IMR-90 (cell line): ENCODE results near the gene PIK3R4. TPM values are rescaled to one million over a fixed set of nuclear protein-coding genes. Genes with fewer than 3 reads are reported as not detected.

Experiments
- ATAC-seq: fragments of 200-7000 bp; cut with Tn5 transposase; 2 replicates; pipeline ENCODE4 v1.9.1; 2020; ENCODE audit warnings: low read depth, mild to moderate bottlenecking, moderate library complexity
- BruUV-seq: library from RNA; stranded (reverse); fragments of 400-500 nt; replicated peaks from 2 replicates; lab custom pipeline; 2021; lab: Mats Ljungman, UMichigan
- CTCF ChIA-PET: fragments of 300-600 bp; formaldehyde crosslinking; extraction: SDS; loops from one replicate; lab custom pipeline; 2021; ENCODE audit warnings: antibody characterized with exemption; lab: Yijun Ruan, JAX
- POLR2A ChIA-PET: fragments of 300-600 bp; sonication (Branson Sonifier 250); formaldehyde crosslinking; loops from one replicate; lab custom pipeline; 2022; ENCODE audit warnings: antibody characterized with exemption; ENCODE audit not compliant: unreplicated experiment; lab: Charles Lee
- DNase-seq: peaks from one replicate; pipeline ENCODE4 v3.0.0; 2013
- H2AFZ ChIP-seq: replicated peaks from 2 replicates; pipeline ENCODE3; 2013; ENCODE audit warnings: low read length, mild to moderate bottlenecking; ENCODE audit not compliant: poor library complexity
- H2AK5ac ChIP-seq: 2 replicates; pipeline ENCODE4 v1.6.1; 2013; ENCODE audit warnings: low read depth, low read length, inconsistent platforms
- H2AK9ac ChIP-seq: replicated peaks from 2 replicates; pipeline ENCODE3; 2013; ENCODE audit warnings: mild to moderate bottlenecking, low read depth, low read length, moderate library complexity; ENCODE audit not compliant: poor library complexity
- H2BK120ac ChIP-seq: 2 replicates; pipeline ENCODE4 v1.6.1; 2013; ENCODE audit warnings: low read depth, low read length, inconsistent platforms
- H2BK15ac ChIP-seq: 3 replicates; pipeline ENCODE4 v1.6.1; 2013; ENCODE audit warnings: low read depth, low read length, inconsistent platforms
- H2BK20ac ChIP-seq: 2 replicates; pipeline ENCODE4 v1.6.1; 2013; ENCODE audit warnings: low read depth, mild to moderate bottlenecking, inconsistent platforms, low read length, moderate library complexity
- H2BK5ac ChIP-seq: 2 replicates; pipeline ENCODE4 v1.6.1; 2013; ENCODE audit warnings: mild to moderate bottlenecking, low read depth, low read length, inconsistent platforms; ENCODE audit not compliant: poor library complexity, severe bottlenecking
- H3K14ac ChIP-seq: replicated peaks from 2 replicates; pipeline ENCODE4 v1.6.1; 2013; ENCODE audit warnings: low read depth, low read length, inconsistent platforms
- H3K18ac ChIP-seq: 2 replicates; pipeline ENCODE4 v1.6.1; 2013; ENCODE audit warnings: low read depth, low read length, control low read depth
- H3K23ac ChIP-seq: 2 replicates; pipeline ENCODE4 v1.6.1; 2013; ENCODE audit warnings: low read depth, low read length, inconsistent platforms
- H3K27ac ChIP-seq: 2 replicates; pipeline ENCODE4 v1.5.1; 2013; ENCODE audit warnings: mild to moderate bottlenecking, control low read depth, low read length; ENCODE audit not compliant: insufficient read depth
- H3K27me3 ChIP-seq: 2 replicates; pipeline ENCODE4 v1.6.1; 2013; ENCODE audit warnings: low read length; ENCODE audit not compliant: control insufficient read depth, insufficient read depth
- H3K36me3 ChIP-seq: 2 replicates; pipeline ENCODE4 v1.6.1; 2013; ENCODE audit warnings: low read length, mixed read lengths; ENCODE audit not compliant: control insufficient read depth, insufficient read depth
- H3K4ac ChIP-seq: 2 replicates; pipeline ENCODE4 v1.6.1; 2013; ENCODE audit warnings: low read depth, low read length, inconsistent platforms
- H3K4me1 ChIP-seq: 2 replicates; pipeline ENCODE4 v1.6.1; 2013; ENCODE audit warnings: low read length, mixed read lengths; ENCODE audit not compliant: control insufficient read depth, insufficient read depth
- H3K4me2 ChIP-seq: 2 replicates; pipeline ENCODE4 v1.6.1; 2013; ENCODE audit warnings: low read depth, mild to moderate bottlenecking, control low read depth, low read length, moderate library complexity
- H3K4me3 ChIP-seq: 2 replicates; pipeline ENCODE4 v1.5.1; 2013; ENCODE audit warnings: low read depth, mild to moderate bottlenecking, control low read depth, low read length, moderate library complexity; ENCODE audit not compliant: insufficient read depth
- H3K56ac ChIP-seq: 2 replicates; pipeline ENCODE4 v1.6.1; 2013; ENCODE audit warnings: low read length, inconsistent platforms; ENCODE audit not compliant: insufficient read depth; ENCODE audit errors: extremely low read depth
- H3K79me1 ChIP-seq, 2 experiments: 2 replicates each; pipeline ENCODE4 v1.6.1; 2013; ENCODE audit warnings: low read length in 2 of 2, inconsistent platforms in 1 of 2, low read depth in 1 of 2
- H3K9ac ChIP-seq: 2 replicates; pipeline ENCODE4 v1.6.1; 2013; ENCODE audit warnings: low read depth, low read length, control low read depth
- H3K9me1 ChIP-seq: 2 replicates; pipeline ENCODE4 v1.6.1; 2013; ENCODE audit warnings: low read length, inconsistent platforms; ENCODE audit not compliant: insufficient read depth
- H3K9me3 ChIP-seq: 2 replicates; pipeline ENCODE4 v1.6.1; 2013; ENCODE audit warnings: low read length; ENCODE audit not compliant: control insufficient read depth, insufficient read depth
- H4K20me1 ChIP-seq: 2 replicates; pipeline ENCODE4 v1.6.1; 2013; ENCODE audit warnings: low read length, inconsistent platforms; ENCODE audit not compliant: insufficient read depth
- H4K5ac ChIP-seq: 2 replicates; pipeline ENCODE4 v1.6.1; 2013; ENCODE audit warnings: mild to moderate bottlenecking, low read depth, low read length, control low read depth
- H4K8ac ChIP-seq, 2 experiments: 2 replicates each; pipeline ENCODE4 v1.6.1; 2013; ENCODE audit warnings: low read depth in 2 of 2, low read length in 2 of 2, control low read depth in 1 of 2, inconsistent platforms in 1 of 2
- H4K91ac ChIP-seq: 2 replicates; pipeline ENCODE4 v1.6.1; 2013; ENCODE audit warnings: low read depth, low read length, inconsistent platforms; ENCODE audit not compliant: insufficient read depth
- CHD1 ChIP-seq: IDR thresholded peaks from 2 replicates; pipeline ENCODE4 v1.6.1; 2012; ENCODE audit warnings: low read depth, low read length, improper control_type of control experiment
- ELK1 ChIP-seq: fragments of 150-350 bp; IDR thresholded peaks from 2 replicates; pipeline ENCODE4 v1.6.1; 2016; ENCODE audit warnings: low read depth, mild to moderate bottlenecking, low read length, moderate library complexity, borderline replicate concordance
- NFE2L2 ChIP-seq: fragments of 150-350 bp; IDR thresholded peaks from 2 replicates; pipeline ENCODE4 v1.6.1; 2016; ENCODE audit warnings: low read depth, mild to moderate bottlenecking, low read length
- RCOR1 ChIP-seq: IDR thresholded peaks from 2 replicates; pipeline ENCODE4 v1.6.1; 2012; ENCODE audit warnings: mild to moderate bottlenecking, low read length, improper control_type of control experiment; ENCODE audit not compliant: insufficient replicate concordance
- RFX5 ChIP-seq: IDR thresholded peaks from 2 replicates; pipeline ENCODE4 v1.8.0; 2012; ENCODE audit warnings: low read depth, mild to moderate bottlenecking, low read length, moderate library complexity
- WGBS, 2 experiments: methylation state at CpG; one replicate each; pipeline versions ENCODE4 v1.1.5 to v1.1.7; 2013; ENCODE audit warnings: missing lambda C conversion rate in 2 of 2; ENCODE audit not compliant: insufficient read length in 1 of 2; ENCODE audit errors: extremely low coverage in 2 of 2; 5-methylcytosine and 5-hydroxymethylcytosine counted together
- dilution Hi-C: fragments of 300-500 bp; cut with HindIII; formaldehyde crosslinking; loops from one replicate; pipeline ENCODE4 v1.14.3; 2018; ENCODE audit warnings: low sequenced_read_pairs; ENCODE audit not compliant: unreplicated experiment
- in situ Hi-C: fragments of 300-500 bp; cut with MboI; formaldehyde crosslinking; loops from 3 replicates; pipeline ENCODE4 v1.14.3; 2019; ENCODE audit warnings: low sequenced_read_pairs, inconsistent platforms, mixed read lengths
- intact Hi-C: fragments of 100-400 bp; cut with micrococcal nuclease; formaldehyde crosslinking; loops from 2 replicates; pipeline ENCODE4 v1.10.0; 2022
- polyA plus RNA-seq, 3 experiments: library from polyadenylated mRNA; depleted of rRNA; stranded (reverse); fragments of >200 nt; gene quantifications; 2 replicates each; pipeline ENCODE4 v1.2.3, GENCODE V29; 2012; ENCODE audit warnings: low replicate concordance in 1 of 3
- total RNA-seq: library from RNA; depleted of rRNA; stranded (reverse); fragments of >200 nt; gene quantifications from 2 replicates; pipeline ENCODE4 v1.2.3, GENCODE V29; 2012

PIK3R4 gene
- total and polyA plus RNA-seq, 2 of the 4 experiments (the other 2 are of a cell fraction): 19.7 to 27.2 TPM

DNA sequence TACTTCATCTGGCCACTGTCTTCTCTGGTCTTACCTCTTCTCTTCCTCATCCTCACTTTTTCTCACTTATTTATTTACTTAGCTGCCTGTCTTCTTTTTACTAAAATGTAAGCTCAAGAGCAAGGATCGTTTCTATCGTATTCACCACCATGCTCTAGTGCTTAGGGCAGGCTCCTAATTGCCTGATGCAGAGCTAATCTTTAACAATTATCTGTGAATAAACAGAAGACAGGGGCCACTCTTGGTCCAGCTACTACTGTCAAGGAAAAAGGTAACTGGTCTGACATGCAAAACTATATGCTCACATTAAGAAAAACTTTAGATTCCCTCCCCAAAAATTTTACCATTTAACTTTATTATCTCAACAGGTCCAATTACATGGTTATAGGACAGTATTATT is 17.5 kb downstream of the PIK3R4 start:
- H2BK20ac ChIP-seq: no peak overlapping the region
- no peak overlapping the region for H2BK120ac ChIP-seq
- H3K23ac ChIP-seq: no peak overlapping the region
- in situ Hi-C loops (loop anchor here (25.0 kb wide), 2 partner anchors 258 to 758 kb away; no protein-coding TSS in a partner anchor), dilution Hi-C loops (no loop called here), intact Hi-C loops (loop anchor here (10.0 kb wide), 1 partner anchor 54 kb away; no protein-coding TSS in a partner anchor)
- DNase-seq (no peak), ATAC-seq (no peak)
- no peak overlapping the region for H3K56ac ChIP-seq
- H4K91ac ChIP-seq: no peak overlapping the region
- no peak overlapping the region for H2AFZ ChIP-seq
- H2BK15ac ChIP-seq: no peak overlapping the region
- no peak overlapping the region for H3K9ac ChIP-seq
- no CpG with 5 or more reads among the region's 2 CpGs for WGBS, 2 experiments
- H3K79me1 ChIP-seq: peaks cover 0 to 4% of the 10 kb centered on the region in 2 experiments; a peak in 3 of 4 replicates
- H3K4me2 ChIP-seq: no peak overlapping the region
- no peak overlapping the region for H3K14ac ChIP-seq
- no peaks in the 10 kb centered on the region for H3K9me1 ChIP-seq
- no peak overlapping the region for H3K18ac ChIP-seq
- H3K4me3 ChIP-seq: no peak overlapping the region
- peaks cover 2% of the 10 kb centered on the region for H3K36me3 ChIP-seq
- POLR2A ChIA-PET: no interaction called here
- no peak overlapping the region for H2AK5ac ChIP-seq
- H4K8ac ChIP-seq: no peak overlapping the region
- H3K4ac ChIP-seq: no peak overlapping the region
- no peaks in the 10 kb centered on the region for H3K4me1 ChIP-seq
- H2BK5ac ChIP-seq: no peak overlapping the region
- no peak overlapping the region for H4K5ac ChIP-seq
- H3K27me3 ChIP-seq: no peaks in the 10 kb centered on the region
- H3K27ac ChIP-seq: no peak overlapping the region
- no TSS peak for BruUV-seq
- H2AK9ac ChIP-seq: no peak overlapping the region
- no peaks in the 10 kb centered on the region for H3K9me3 ChIP-seq
- CTCF ChIA-PET: interaction anchor here (1.1 kb wide), 1 partner anchor 11 kb away, joined by 3 read pairs; no protein-coding TSS in a partner anchor
- no peak for TF ChIP-seq NFE2L2
- TF ChIP-seq CHD1: no peak
- no peak for TF ChIP-seq RCOR1
- no peak for TF ChIP-seq RFX5
- no peak for TF ChIP-seq ELK1
- H4K20me1 ChIP-seq: no peaks in the 10 kb centered on the region
